H1 (cell line): Measurements from ENCODE around the gene PQBP1.
"Not testable (repeated sequence)": the region's sequence is repeated elsewhere in the genome, so short reads cannot be mapped to it uniquely, and the experiment has no call there.

Source experiments
- CREB1 ChIP-seq: IDR thresholded peaks from 2 replicates; pipeline ENCODE4 v1.6.1; 2012; ENCODE audit warnings: inconsistent platforms
- EP300 ChIP-seq, 2 experiments: IDR thresholded peaks; 1 replicate in 1 of 2; 2 replicates in 1 of 2; pipeline ENCODE4 v1.6.1; 2011 to 2012; ENCODE audit warnings: low read depth in 2 of 2, low read length in 2 of 2, mild to moderate bottlenecking in 2 of 2, borderline replicate concordance in 1 of 2, inconsistent platforms in 1 of 2, moderate library complexity in 1 of 2
- EZH2 ChIP-seq: fragments of 200-600 bp; sonication (generic); IDR thresholded peaks from 2 replicates; pipeline ENCODE4 v1.7.1; 2012; ENCODE audit warnings: low read depth, mild to moderate bottlenecking, moderate library complexity, low read length, inconsistent platforms; ENCODE audit not compliant: severe bottlenecking
- GABPA ChIP-seq: IDR thresholded peaks from 2 replicates; pipeline ENCODE4 v1.6.1; 2011; ENCODE audit warnings: mild to moderate bottlenecking, low read length, moderate library complexity, borderline replicate concordance; ENCODE audit not compliant: insufficient read depth
- POLR2A ChIP-seq, 2 experiments: IDR thresholded peaks; 1 replicate in 1 of 2; 2 replicates in 1 of 2; pipeline ENCODE4 v1.6.1; 2011; ENCODE audit warnings: low read depth in 2 of 2, low read length in 2 of 2, mild to moderate bottlenecking in 2 of 2; ENCODE audit errors: control extremely low read depth in 1 of 2
- POLR2AphosphoS5 ChIP-seq: IDR thresholded peaks from 2 replicates; pipeline ENCODE4 v1.6.1; 2011; ENCODE audit warnings: low read depth, low read length
- SP1 ChIP-seq: IDR thresholded peaks from 2 replicates; pipeline ENCODE4 v1.6.1; 2011; ENCODE audit warnings: low read depth, low read length
- ZNF274 ChIP-seq: IDR thresholded peaks from 2 replicates; pipeline ENCODE4 v1.7.0; 2012; ENCODE audit warnings: low read length, borderline replicate concordance; ENCODE audit errors: extremely low read depth
- TF ChIP-seq, protein P1 (sequence below), 3 experiments: IDR thresholded peaks; 1 replicate in 2 of 3; 2 replicates in 1 of 3; pipeline versions ENCODE4 v1.5.1 to v1.6.1; 2011; ENCODE audit warnings: low read length in 3 of 3, mild to moderate bottlenecking in 3 of 3, inconsistent platforms in 2 of 3, low read depth in 1 of 3, moderate library complexity in 1 of 3; ENCODE audit not compliant: insufficient read depth in 1 of 3; ENCODE audit errors: control extremely low read depth in 1 of 3
- TF ChIP-seq, protein P2 (sequence below): fragments of 300-600 bp; sonication (generic); IDR thresholded peaks from 2 replicates; pipeline ENCODE4 v1.7.1; 2012; ENCODE audit warnings: low read length, moderate library complexity, mild to moderate bottlenecking, inconsistent platforms; ENCODE audit not compliant: insufficient replicate concordance

DNA sequence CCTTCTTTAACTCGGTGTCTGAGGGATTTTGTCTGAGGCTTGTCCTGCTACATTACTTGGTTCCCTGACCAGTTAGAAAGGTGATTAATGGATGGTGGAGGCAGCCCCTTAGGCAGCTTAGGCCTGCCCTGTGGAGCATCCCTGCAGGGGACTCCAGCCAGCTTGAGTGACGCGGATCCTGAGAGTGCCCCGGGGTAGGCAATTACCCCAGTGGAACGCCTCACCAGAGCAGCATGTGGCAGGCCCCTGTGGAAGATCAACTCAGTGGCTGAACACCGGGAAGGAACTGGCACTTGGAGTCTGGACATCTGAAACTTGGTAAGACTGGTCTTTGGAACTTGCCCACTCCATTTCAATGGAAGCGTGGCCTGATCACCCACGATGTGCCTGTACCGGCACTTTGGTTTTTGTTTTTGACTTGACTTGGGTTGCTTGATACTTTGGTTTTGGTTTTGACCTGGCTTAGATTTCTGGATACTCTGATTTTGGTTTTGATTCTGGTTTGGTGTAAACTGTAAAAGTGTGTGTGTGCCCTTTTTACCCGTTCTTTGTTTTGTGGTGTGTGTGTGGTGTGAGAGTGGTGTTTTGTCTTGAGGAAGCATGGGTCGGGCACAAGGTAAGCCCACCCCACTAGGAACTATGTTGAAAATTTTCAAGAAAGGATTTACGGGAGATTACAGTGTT is 43.5 kb upstream of the PQBP1 start:
- TF ChIP-seq POLR2A (IDR thresholded peaks at IDR 0.05; ENCODE audit: control extremely low read depth in 1 of 2, low read depth in 2 of 2, low read length in 2 of 2); ZNF274; EZH2; EP300 (IDR thresholded peaks at IDR 0.05; ENCODE audit: borderline replicate concordance in 1 of 2, low read depth in 2 of 2, low read length in 2 of 2); SP1; GABPA; POLR2AphosphoS5; CREB1: not testable (repeated sequence)
- TF ChIP-seq, protein P1, sequence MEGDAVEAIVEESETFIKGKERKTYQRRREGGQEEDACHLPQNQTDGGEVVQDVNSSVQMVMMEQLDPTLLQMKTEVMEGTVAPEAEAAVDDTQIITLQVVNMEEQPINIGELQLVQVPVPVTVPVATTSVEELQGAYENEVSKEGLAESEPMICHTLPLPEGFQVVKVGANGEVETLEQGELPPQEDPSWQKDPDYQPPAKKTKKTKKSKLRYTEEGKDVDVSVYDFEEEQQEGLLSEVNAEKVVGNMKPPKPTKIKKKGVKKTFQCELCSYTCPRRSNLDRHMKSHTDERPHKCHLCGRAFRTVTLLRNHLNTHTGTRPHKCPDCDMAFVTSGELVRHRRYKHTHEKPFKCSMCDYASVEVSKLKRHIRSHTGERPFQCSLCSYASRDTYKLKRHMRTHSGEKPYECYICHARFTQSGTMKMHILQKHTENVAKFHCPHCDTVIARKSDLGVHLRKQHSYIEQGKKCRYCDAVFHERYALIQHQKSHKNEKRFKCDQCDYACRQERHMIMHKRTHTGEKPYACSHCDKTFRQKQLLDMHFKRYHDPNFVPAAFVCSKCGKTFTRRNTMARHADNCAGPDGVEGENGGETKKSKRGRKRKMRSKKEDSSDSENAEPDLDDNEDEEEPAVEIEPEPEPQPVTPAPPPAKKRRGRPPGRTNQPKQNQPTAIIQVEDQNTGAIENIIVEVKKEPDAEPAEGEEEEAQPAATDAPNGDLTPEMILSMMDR (IDR thresholded peaks at IDR 0.05; ENCODE audit: control extremely low read depth in 1 of 3, insufficient read depth in 1 of 3, low read depth in 1 of 3, low read length in 3 of 3): not testable (repeated sequence)
- TF ChIP-seq, protein P2, sequence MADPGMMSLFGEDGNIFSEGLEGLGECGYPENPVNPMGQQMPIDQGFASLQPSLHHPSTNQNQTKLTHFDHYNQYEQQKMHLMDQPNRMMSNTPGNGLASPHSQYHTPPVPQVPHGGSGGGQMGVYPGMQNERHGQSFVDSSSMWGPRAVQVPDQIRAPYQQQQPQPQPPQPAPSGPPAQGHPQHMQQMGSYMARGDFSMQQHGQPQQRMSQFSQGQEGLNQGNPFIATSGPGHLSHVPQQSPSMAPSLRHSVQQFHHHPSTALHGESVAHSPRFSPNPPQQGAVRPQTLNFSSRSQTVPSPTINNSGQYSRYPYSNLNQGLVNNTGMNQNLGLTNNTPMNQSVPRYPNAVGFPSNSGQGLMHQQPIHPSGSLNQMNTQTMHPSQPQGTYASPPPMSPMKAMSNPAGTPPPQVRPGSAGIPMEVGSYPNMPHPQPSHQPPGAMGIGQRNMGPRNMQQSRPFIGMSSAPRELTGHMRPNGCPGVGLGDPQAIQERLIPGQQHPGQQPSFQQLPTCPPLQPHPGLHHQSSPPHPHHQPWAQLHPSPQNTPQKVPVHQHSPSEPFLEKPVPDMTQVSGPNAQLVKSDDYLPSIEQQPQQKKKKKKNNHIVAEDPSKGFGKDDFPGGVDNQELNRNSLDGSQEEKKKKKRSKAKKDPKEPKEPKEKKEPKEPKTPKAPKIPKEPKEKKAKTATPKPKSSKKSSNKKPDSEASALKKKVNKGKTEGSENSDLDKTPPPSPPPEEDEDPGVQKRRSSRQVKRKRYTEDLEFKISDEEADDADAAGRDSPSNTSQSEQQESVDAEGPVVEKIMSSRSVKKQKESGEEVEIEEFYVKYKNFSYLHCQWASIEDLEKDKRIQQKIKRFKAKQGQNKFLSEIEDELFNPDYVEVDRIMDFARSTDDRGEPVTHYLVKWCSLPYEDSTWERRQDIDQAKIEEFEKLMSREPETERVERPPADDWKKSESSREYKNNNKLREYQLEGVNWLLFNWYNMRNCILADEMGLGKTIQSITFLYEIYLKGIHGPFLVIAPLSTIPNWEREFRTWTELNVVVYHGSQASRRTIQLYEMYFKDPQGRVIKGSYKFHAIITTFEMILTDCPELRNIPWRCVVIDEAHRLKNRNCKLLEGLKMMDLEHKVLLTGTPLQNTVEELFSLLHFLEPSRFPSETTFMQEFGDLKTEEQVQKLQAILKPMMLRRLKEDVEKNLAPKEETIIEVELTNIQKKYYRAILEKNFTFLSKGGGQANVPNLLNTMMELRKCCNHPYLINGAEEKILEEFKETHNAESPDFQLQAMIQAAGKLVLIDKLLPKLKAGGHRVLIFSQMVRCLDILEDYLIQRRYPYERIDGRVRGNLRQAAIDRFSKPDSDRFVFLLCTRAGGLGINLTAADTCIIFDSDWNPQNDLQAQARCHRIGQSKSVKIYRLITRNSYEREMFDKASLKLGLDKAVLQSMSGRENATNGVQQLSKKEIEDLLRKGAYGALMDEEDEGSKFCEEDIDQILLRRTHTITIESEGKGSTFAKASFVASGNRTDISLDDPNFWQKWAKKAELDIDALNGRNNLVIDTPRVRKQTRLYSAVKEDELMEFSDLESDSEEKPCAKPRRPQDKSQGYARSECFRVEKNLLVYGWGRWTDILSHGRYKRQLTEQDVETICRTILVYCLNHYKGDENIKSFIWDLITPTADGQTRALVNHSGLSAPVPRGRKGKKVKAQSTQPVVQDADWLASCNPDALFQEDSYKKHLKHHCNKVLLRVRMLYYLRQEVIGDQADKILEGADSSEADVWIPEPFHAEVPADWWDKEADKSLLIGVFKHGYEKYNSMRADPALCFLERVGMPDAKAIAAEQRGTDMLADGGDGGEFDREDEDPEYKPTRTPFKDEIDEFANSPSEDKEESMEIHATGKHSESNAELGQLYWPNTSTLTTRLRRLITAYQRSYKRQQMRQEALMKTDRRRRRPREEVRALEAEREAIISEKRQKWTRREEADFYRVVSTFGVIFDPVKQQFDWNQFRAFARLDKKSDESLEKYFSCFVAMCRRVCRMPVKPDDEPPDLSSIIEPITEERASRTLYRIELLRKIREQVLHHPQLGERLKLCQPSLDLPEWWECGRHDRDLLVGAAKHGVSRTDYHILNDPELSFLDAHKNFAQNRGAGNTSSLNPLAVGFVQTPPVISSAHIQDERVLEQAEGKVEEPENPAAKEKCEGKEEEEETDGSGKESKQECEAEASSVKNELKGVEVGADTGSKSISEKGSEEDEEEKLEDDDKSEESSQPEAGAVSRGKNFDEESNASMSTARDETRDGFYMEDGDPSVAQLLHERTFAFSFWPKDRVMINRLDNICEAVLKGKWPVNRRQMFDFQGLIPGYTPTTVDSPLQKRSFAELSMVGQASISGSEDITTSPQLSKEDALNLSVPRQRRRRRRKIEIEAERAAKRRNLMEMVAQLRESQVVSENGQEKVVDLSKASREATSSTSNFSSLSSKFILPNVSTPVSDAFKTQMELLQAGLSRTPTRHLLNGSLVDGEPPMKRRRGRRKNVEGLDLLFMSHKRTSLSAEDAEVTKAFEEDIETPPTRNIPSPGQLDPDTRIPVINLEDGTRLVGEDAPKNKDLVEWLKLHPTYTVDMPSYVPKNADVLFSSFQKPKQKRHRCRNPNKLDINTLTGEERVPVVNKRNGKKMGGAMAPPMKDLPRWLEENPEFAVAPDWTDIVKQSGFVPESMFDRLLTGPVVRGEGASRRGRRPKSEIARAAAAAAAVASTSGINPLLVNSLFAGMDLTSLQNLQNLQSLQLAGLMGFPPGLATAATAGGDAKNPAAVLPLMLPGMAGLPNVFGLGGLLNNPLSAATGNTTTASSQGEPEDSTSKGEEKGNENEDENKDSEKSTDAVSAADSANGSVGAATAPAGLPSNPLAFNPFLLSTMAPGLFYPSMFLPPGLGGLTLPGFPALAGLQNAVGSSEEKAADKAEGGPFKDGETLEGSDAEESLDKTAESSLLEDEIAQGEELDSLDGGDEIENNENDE: not testable (repeated sequence)
